Loucy (cell line): ENCODE results near the gene HMX3.

ENCODE experiments used
- H2AFZ ChIP-seq: fragments of 200-600 bp; sonication (generic); 2 replicates; pipeline ENCODE4 v1.6.0; 2016; ENCODE audit warnings: antibody characterized with exemption, mild to moderate bottlenecking, low read length, moderate library complexity
- H3F3A ChIP-seq: fragments of 200-600 bp; 2 replicates; pipeline ENCODE4 v1.6.0; 2016; ENCODE audit warnings: antibody characterized with exemption, low read depth, mild to moderate bottlenecking
- H3K27me3 ChIP-seq: fragments of 200-600 bp; sonication (generic); 2 replicates; pipeline ENCODE4 v1.6.1; 2014; ENCODE audit warnings: low read length, mild to moderate bottlenecking; ENCODE audit not compliant: insufficient read depth, poor library complexity, severe bottlenecking
- H3K36me3 ChIP-seq: fragments of 200-600 bp; sonication (generic); 2 replicates; pipeline ENCODE4 v1.6.1; 2016; ENCODE audit warnings: low read length; ENCODE audit not compliant: insufficient read depth
- H3K4me1 ChIP-seq: fragments of 200-600 bp; sonication (generic); 2 replicates; pipeline ENCODE4 v1.5.1; 2014; ENCODE audit warnings: low read length, mild to moderate bottlenecking; ENCODE audit not compliant: insufficient read depth, poor library complexity, severe bottlenecking
- H3K4me2 ChIP-seq: fragments of 200-600 bp; sonication (generic); 2 replicates; pipeline ENCODE4 v1.6.0; 2014; ENCODE audit warnings: antibody characterized with exemption, low read length, low read depth, mild to moderate bottlenecking; ENCODE audit not compliant: poor library complexity, severe bottlenecking
- H3K4me3 ChIP-seq: fragments of 200-600 bp; sonication (generic); 2 replicates; pipeline ENCODE4 v1.5.1; 2014; ENCODE audit warnings: low read length, mild to moderate bottlenecking, mixed read lengths; ENCODE audit not compliant: poor library complexity, severe bottlenecking
- H3K79me2 ChIP-seq: fragments of 200-600 bp; sonication (generic); 2 replicates; pipeline ENCODE4 v1.6.1; 2014; ENCODE audit warnings: low read length; ENCODE audit not compliant: insufficient read depth
- H3K9ac ChIP-seq: fragments of 200-600 bp; sonication (generic); 2 replicates; pipeline ENCODE4 v1.6.0; 2014; ENCODE audit warnings: mild to moderate bottlenecking, low read depth, low read length, moderate library complexity; ENCODE audit not compliant: poor library complexity, severe bottlenecking
- H3K9me2 ChIP-seq: fragments of 200-600 bp; sonication (generic); replicated peaks from 2 replicates; pipeline ENCODE4 v1.6.1; 2016; ENCODE audit warnings: low read depth, low read length, mixed read lengths
- H3K9me3 ChIP-seq: fragments of 200-600 bp; sonication (generic); 2 replicates; pipeline ENCODE4 v1.6.1; 2014; ENCODE audit warnings: mild to moderate bottlenecking, antibody characterized with exemption, low read length, low read depth; ENCODE audit not compliant: insufficient read depth
- H4K20me1 ChIP-seq: fragments of 200-600 bp; sonication (generic); 2 replicates; pipeline ENCODE4 v1.6.0; 2014; ENCODE audit warnings: antibody characterized with exemption, low read length, mild to moderate bottlenecking; ENCODE audit not compliant: insufficient read depth, poor library complexity, severe bottlenecking
- EZH2phosphoT487 ChIP-seq: fragments of 200-600 bp; IDR thresholded peaks from 2 replicates; pipeline ENCODE4 v1.6.1; 2018; ENCODE audit warnings: antibody characterized with exemption, mild to moderate bottlenecking, moderate library complexity, borderline replicate concordance
- TF ChIP-seq, protein P1 (sequence below): fragments of 200-600 bp; sonication (generic); conservative IDR thresholded peaks from 2 replicates; pipeline ENCODE4 v1.5.1; 2014; ENCODE audit warnings: mild to moderate bottlenecking, antibody characterized with exemption, low read length

The HMX3 gene

DNA sequence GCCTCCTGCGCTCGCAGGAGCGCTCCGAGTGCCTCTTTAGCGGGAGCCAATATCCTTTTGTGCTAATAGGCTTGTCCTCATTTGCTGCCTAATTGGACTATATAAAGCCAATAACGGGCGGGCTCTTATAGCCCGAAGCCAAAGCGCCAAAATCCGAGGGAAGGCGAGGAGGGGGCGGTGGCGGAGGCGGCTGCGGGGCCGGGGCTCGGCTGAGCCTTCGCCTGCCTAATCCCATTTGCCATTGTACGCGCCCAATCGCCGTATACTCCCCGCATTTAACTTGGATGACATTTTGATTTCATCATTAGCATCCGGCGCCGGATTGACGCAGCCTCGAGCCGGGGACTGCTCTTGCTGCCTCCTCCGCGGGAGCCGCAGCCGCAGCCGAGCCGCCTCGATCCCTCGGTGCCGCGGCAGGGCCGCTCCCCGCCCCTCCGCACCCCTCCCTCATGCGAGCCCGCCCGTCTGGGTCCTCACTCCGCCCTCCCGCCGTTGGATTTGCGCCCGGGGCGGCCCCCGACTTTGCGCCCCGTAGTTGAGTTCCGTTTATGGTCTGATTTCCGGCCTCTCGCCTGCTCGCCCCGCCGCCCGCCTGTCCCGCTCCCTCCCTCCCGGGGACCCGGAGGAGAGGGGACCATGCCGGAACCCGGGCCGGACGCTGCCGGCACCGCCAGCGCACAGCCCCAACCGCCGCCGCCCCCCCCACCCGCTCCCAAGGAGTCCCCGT is at the start of gene HMX3:
TSS of gene HMX3 (plus strand) at position 556 of the 727 bp plus-strand sequence. CDS start at position 637, 81 bp downstream.
- Histone ChIP-seq H3K36me3 (no peaks in the 10 kb centered on the region), H3K9me2 (no peaks in the 10 kb centered on the region), H3F3A (no peaks in the 10 kb centered on the region), H3K4me2 (no peak within 1 kb of the TSS), H3K9me3 (no peaks in the 10 kb centered on the region), H3K27me3 (no peaks in the 10 kb centered on the region), H2AFZ (no peak within 1 kb of the TSS), H3K4me3 (no peak within 1 kb of the TSS), H3K4me1 (peaks cover 7% of the 10 kb centered on the region), H3K79me2 (no peaks in the 10 kb centered on the region), H4K20me1 (no peaks in the 10 kb centered on the region), H3K9ac (no peak within 1 kb of the TSS)
- TF ChIP-seq, protein P1, sequence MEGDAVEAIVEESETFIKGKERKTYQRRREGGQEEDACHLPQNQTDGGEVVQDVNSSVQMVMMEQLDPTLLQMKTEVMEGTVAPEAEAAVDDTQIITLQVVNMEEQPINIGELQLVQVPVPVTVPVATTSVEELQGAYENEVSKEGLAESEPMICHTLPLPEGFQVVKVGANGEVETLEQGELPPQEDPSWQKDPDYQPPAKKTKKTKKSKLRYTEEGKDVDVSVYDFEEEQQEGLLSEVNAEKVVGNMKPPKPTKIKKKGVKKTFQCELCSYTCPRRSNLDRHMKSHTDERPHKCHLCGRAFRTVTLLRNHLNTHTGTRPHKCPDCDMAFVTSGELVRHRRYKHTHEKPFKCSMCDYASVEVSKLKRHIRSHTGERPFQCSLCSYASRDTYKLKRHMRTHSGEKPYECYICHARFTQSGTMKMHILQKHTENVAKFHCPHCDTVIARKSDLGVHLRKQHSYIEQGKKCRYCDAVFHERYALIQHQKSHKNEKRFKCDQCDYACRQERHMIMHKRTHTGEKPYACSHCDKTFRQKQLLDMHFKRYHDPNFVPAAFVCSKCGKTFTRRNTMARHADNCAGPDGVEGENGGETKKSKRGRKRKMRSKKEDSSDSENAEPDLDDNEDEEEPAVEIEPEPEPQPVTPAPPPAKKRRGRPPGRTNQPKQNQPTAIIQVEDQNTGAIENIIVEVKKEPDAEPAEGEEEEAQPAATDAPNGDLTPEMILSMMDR, result no peak
- TF ChIP-seq EZH2phosphoT487, result no peak

DNA sequence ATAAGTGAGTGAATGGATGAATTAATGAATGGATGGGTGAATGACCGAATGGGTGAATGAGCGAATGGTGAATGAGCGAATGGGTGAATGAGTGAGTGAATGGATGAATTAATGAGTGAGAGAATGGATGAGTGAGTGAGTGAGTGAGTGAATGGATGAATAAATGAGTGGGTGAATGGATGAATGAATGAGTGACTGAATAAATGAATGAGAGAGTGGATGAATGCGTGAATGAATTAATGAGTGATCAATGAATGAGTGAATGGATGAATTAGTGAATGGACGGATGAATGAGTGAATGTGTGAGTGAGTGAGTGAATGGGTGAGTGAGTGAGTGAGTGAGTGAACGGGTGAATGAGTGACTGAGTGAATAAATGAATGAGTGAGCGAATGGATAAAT is 49.5 kb upstream of the HMX3 start:
- Histone ChIP-seq H3K9ac (no peak overlapping the region), H2AFZ (no peak overlapping the region), H3K4me2 (no peak overlapping the region), H3K4me1 (no peaks in the 10 kb centered on the region), H3K79me2 (no peaks in the 10 kb centered on the region), H3K9me2 (no peaks in the 10 kb centered on the region), H3F3A (no peaks in the 10 kb centered on the region), H4K20me1 (no peaks in the 10 kb centered on the region), H3K4me3 (no peak overlapping the region), H3K27me3 (no peaks in the 10 kb centered on the region), H3K9me3 (0 out of 2 replicates have a peak, but pooled peaks cover 11% of the 10 kb centered on the region), H3K36me3 (no peaks in the 10 kb centered on the region)
- TF ChIP-seq, protein P1, result no peak
- no peak for TF ChIP-seq EZH2phosphoT487

DNA sequence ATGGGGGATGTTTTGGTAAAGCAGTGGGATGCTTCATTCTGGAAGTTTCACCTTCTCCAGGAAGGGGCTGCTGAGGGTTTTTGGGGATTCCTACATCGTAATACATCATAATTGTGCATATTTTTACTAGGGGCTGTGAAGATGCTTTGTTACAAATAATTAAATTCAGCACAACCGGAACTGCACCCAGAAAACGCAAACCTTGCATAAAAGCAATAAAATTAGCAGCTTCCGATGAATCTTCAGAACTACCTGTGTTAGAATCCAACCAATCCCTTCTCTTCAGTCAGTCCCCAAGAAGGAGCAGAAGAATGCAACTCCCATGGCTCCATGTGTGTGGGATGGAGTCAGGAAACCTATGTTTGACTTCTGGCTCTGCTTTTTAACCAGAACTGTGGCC is 48.4 kb upstream of the HMX3 start:
- no peak overlapping the region for H2AFZ ChIP-seq
- H3K4me1 ChIP-seq, result no peaks in the 10 kb centered on the region
- H3K9me3 ChIP-seq, result 0 out of 2 replicates have a peak, but pooled peaks cover 11% of the 10 kb centered on the region
- no peaks in the 10 kb centered on the region for H3K36me3 ChIP-seq
- no peaks in the 10 kb centered on the region for H3F3A ChIP-seq
- no peak overlapping the region for H3K9ac ChIP-seq
- H3K79me2 ChIP-seq, result no peaks in the 10 kb centered on the region
- no peaks in the 10 kb centered on the region for H3K27me3 ChIP-seq
- TF ChIP-seq, protein P1, result no peak
- no peak for TF ChIP-seq EZH2phosphoT487
- H4K20me1 ChIP-seq, result no peaks in the 10 kb centered on the region
- no peak overlapping the region for H3K4me3 ChIP-seq
- no peak overlapping the region for H3K4me2 ChIP-seq
- H3K9me2 ChIP-seq, result no peaks in the 10 kb centered on the region
